Midbrain (tissue), 1 donor: ENCODE results near the gene CD300H.

Experiments used
- DNase-seq: peaks from one replicate; lab custom pipeline; 2025; lab: John Stamatoyannopoulos, UW

CD300H gene

DNA sequence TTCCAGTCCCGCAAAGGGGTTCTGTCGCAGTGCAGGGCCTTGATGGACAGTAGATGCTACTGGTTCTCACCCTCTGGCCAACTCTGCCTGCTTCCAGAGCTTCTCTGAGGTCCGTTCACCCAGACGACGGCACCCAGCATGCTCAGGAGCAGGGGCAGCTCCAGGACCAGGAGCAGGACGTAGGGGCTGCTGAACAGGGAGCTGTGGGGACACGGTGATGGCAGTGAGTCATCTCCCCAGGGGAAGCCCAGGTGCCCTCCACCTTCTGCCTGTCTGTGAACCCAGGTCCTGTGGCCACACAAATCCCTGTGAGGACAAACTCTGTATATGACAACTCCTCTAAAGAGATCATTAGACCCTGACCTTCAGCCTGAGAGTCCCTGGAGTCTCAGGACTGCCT is 18.0 kb downstream of the CD300H start:
- DNase-seq, result no peak

DNA sequence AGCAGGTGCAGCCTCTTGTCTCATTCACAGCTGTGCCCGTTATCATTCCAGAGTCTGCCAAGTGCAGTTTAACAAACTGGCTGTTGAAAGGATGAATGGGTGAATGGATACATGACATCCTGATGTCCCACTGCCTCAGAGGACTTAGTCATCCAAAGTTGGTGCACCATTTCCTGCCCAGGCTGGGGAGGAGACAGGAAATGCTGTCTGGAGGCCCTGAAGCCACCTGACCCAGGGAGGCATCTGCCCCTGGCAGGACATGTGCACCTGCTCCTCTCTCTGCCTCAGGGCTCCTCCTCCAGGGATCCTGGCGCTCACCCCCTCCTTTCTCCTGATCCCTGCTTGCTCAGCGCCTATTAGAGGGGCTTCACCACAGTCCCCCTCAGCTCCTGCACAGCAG is 19.6 kb downstream of the CD300H start:
- no peak for DNase-seq

DNA sequence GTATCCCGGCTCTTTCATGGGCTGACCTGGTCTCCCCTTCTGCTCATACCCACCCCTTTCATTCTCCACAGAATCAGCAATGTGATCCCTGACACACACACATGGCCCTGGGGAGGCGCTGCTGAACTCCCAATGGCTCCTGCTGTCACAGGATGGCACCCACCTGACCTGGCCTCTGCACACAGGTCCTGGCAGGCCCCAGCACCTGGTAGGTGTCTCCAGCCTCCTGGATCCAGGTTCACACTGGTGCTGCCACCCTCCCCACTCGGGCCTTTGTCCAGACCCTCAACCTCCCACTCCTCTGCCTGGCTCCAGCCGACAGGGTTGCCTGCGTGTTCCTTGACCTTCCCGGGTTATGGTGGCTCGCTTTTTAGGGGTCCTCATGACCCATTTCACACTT is 20.0 kb downstream of the CD300H start:
- no peak for DNase-seq

DNA sequence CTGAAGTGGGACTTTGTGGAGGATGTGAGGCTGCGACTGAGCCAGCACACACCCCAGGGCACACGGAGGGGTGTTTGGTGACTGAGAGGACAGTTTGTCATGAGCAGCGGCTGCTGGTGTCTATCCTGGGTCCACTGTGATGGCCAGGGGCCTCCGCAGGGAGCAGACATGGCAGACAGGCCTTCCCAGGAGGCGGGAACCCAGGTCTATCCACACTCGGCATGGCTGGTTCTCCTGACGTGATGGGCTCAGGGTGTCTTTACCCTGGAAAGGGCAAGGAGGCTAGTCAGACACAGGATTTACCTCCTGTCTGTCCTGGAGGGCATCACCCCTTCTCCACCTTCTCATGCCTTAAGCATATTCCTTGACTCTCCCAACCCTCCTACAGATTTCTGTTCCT is 20.7 kb downstream of the CD300H start:
- no peak for DNase-seq

DNA sequence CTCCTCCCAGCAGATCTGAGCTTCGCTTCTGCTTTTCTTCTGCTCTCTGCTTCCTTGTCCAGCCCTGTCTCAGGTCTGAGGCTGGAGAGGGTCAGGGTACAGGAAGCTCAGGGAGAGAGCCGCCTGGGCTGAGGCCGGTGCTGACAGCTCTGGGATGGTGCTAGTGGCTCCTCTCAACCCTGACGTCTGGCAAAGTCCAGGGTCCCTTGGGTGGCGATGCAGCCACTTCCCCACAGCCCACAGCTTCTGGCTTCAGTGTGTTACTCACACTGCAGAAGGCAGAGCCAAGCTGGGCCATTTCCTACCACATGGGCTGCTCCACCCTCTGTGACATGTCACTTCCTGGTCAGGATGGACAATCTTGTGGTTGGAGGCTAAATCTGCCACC is 21.5 kb downstream of the CD300H start, which contains the start of gene CD300C:
CD300C (minus strand) TSS at position 273 of the 388 bp plus-strand sequence. CDS start 333 bp downstream, outside the sequence.
- DNase-seq, result peak; percentile 23

DNA sequence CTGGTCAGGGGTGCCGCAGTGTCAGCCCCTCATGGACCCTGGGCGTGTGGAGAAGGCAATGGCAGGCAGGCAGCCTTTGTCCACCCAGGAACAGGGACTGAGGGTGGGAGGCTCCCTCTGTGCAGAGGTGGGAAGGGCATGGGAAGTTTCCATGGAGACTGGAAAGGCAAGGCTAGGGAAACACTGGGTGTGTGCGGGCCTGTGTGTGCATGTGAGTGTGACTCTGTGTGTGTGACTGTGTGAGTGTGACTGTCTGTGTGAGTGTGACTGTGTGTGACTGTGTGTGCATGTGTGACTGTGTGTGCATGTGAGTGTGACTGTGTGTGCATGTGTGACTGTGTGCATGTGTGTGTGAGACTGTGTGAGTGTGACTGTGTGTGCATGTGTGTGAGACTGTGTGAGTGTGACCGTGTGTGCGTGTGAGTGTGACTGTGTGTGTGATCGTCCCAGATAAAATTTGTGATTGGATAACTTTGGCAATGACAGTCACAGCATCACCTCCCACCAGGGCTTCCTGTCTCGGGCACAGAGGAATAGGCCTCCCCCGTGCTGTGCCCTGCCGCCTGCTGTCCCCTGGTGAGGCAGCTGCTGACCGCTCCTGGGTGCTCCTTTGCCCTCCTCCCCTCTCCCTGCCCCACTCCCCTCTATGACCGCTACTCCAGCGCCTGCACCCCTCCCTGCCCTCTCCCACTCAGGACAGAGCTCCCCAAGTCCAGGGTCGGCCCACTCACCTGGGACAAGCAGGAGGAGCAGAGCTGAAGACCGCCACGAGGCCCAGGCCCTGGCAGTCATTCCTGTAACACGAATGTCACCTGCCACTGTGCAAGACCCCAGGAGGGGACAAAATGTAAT is 22.1 kb downstream of the CD300H start:
- DNase-seq, result no peak

DNA sequence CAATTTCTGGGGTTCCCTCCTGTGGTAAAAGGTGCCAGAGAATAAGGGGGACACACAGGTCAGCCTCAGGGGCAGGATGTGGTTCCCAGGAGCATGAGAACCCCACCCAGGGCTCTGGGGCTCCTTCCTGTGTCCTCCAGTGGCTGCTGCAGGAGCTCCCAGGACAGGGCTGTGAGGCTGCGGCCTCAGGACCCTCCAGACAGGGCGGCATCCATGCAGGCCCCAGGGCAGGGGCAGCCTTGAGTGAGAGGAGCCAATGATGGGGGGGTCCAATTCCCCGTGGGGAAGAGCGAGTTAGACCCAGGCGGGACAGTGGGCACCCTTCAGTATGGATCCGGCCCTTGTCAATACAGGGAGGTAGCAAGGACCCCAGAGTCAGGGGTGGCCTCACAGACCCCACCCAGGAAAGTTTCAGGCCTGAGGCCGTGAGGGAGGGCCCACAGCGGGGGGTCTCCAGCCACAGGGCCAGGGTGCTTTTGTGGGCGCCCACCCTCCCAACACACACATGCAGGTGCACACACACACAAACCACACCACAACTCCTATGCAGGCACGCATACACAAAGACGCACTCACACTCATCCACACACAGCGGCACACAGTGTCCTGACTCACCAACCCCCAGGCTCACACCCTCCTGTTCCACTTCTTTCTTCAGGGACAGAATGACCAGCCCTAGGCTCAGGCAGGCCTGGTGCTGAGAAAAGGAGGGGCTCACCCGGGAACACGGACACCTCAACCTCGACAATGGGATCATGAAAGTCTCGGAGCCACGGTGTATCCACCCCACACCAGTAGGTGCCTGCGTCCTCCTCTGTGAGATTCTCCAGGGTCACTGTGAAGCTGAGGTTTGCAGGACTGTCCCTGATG is 23.2 kb downstream of the CD300H start:
- no peak for DNase-seq

DNA sequence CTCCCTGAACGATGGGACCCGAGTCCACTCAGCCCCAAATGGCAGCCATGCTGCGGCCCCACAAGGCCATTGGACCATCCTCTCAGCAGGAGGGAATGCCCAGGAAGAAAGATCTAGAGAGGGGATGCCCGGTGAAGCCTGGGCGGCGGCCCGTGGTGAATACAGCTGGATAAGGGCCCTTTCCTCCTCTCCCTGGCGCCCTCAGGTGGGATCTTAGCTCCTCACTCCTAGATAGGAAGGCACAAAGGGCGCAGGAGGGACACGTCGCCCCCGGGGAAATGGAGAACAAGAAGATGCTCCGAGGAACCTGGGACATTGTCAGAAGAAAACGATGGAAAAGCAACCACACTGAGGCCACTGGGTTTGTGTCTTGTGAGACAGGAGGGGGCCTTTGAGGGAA is 23.9 kb downstream of the CD300H start:
- DNase-seq, result no peak

DNA sequence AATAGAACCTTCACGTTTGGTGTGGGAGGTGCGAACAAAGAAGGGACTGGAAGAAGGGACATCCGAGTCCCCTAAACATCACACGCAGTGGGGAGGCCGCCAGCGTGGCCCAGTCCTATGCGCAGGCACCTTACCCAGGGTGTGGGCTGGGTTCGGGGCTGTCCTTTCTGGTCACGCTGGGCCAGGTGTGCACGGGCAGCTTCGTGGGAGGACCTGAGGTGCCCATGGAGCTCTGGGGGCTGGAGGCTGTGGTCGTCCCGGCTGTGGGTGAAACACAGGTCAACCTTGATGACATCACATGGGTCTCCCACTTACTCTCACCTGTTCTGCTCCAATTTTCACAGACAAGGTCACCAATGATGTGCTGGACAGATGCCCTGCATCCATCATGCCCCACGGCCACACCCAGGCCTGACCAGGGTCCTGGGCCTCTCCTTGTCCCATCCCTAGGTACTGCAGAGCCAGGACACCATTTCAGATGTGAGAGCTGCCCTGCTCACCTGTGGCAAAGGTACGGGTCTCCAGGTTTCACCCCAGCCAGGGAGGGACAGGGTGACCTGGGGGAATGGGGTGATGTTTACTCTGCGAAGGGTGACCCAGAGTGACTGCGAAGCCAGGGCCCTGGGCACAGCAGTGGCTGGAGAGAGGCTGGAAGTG is 24.5 kb downstream of the CD300H start:
- DNase-seq, result no peak

DNA sequence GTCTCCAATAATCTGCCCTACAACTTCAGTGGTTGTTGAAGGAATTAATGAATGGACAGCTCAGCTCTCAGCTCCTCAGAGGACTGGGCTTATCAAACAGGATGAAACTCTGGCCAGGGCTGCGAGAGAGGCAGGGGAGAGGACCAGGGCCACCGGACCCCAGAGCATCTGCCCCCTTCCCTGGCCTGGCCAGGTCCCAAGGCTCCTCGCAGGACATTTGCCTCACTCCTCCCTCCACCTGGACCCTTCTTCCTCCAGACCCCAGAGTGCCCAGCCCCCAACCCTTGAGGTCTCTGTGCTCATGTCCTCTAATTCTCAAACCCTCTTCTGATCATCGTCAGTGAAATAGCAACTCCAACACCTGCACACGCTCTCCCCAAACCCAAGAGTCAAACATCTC is 25.1 kb downstream of the CD300H start:
- DNase-seq, result no peak

DNA sequence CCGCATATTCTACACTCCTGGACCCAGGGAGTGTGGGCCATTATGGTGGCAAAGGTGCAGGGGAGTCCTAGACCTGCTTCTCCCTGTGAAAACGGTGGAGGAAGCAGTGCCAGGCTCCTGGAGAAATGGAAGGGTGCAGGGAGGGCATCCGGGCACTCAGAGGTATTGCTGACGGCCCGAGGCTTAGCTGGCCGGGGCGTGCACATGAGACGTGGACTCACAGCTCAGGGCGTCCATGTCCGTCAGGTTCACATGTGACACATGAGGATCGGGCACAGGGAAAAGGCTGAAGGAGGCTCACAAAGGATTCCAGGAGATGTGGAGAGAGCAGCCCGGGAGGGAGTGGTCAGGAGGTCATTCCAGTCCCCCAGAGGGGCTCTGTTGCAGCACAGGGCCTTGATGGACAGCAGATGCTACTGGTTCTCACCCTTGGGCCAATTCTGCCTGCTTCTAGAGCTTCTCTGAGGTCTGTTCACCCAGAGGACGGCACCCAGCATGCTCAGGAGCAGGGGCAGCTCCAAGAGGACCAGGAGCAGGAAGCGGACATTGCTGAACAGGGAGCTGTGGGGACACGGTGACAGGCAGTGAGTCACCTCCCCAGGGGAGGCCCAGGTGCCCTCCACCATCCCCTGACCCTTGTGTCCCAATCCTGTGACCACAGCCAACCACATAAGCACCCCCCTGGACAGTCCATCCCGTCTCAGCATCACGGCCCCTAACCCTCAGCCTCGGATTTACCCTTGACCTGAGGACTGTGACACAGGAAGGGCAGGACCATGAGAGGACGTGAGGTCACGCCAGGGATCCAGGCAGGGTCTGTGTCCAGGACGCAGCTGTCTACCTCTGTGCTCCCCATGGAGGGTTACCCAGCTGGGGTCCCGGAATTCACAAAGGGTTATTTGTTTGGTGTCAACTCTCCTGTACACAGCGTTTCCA is 25.9 kb downstream of the CD300H start:
- DNase-seq, result no peak

DNA sequence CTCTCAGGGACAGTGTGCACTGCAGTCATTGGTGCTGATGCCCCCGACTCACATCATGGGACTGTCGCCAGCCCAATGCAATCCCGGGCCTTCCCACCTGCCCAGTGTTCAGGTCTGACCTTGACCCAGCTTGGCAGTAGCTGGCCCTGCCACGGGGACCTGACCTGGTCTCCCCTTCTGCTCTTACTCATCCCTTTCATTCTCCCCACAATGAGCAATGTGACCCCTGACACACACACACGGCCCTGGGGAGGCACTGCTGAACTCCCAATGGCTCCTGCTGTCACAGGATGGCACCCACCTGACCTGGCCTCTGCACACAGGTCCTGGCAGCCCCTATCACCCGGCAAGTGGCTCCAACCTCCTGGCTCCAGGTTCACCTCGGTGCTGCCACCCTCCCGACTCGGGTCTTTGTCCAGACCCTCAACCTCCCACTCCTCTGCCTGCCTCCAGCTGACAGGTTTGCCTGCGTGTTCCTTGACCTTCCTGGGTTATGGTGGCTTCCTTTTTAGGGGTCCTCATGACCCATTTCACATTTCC is 28.0 kb downstream of the CD300H start:
- DNase-seq, result no peak

DNA sequence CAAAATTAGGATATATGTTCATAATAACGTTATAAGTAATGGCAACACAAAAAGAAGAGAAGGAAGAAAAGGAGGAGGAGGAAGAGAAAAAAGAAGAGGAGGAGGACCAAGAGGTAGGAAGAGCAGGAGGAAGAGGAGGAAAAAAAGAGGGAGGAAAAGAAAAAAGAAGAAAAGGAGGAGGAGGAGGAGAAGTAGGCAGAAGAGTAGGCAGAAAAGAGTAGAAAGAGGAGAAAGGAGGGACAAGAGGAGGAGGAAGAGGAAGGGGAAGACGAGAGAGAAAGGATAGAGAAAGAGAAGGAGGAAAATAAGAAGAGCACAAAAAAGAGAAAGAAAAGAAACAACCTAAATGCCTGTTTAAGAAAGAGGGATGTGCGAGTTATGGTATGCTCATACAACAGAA is 30.4 kb downstream of the CD300H start:
- DNase-seq, result no peak

DNA sequence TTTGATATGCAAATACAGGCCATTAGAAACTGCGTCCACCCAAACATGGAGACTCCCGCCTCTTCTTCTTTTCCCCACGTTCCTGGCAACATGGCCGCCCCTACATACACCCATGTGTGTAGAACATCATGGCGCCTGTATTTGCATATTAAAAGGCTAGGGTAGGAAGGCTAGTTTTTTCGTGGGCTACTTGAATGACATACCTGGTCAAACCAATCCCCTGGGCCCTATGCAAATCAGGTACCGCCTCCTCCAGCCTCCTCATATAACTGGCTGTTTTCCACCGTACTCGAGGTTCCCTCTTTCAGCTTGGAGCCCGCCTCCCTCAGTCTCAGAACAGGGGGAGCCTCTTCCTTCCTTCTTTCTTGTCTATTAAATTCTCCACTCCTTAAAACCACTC is 35.2 kb downstream of the CD300H start:
- peak; percentile 47 for DNase-seq

DNA sequence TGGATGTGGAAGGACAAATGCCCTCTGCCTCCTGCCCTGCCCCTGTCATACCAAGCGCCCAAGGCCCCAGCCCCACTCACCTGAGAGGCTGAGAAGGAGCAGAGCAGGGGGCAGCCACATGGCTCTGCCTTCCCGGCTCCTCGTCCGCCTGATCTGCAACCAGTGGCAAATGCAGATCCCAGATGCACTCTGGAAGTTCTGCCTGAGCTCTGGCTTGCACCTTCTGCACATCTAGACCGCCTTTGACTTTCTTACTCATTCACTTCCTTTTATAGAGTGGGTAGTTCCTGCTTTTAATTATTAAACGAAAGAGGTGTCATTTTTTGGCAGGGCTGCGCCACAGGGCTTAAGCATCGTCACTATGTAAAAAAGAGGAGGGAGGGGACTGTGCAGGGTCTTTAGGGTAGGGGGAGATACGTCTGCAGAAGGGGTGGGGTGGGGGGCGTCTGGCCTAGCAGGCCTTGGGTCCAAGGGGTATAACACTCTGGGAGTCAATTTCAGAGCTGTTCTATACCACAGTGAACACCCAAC is 36.0 kb downstream of the CD300H start, which contains the start of gene CD300LB:
CD300LB (minus strand) TSS at position 245 of the 531 bp plus-strand sequence; CDS start at position 120, 125 bp downstream.
- no peak for DNase-seq

DNA sequence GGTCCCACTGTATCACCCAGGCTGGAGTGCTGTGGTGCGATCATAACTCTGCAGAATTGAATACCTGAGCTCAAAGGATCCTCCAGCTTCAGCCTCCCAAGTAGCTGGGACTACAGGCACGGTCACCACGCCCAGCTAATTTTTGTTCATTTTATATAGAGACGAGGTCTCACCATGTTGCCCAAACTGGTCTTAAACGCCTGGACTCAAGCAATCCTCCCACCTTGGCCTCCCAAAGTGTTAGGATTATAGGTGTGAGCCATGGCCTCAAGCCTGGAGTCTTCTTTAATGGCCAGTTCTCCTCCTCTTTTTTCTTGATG is 36.5 kb downstream of the CD300H start:
- no peak for DNase-seq

DNA sequence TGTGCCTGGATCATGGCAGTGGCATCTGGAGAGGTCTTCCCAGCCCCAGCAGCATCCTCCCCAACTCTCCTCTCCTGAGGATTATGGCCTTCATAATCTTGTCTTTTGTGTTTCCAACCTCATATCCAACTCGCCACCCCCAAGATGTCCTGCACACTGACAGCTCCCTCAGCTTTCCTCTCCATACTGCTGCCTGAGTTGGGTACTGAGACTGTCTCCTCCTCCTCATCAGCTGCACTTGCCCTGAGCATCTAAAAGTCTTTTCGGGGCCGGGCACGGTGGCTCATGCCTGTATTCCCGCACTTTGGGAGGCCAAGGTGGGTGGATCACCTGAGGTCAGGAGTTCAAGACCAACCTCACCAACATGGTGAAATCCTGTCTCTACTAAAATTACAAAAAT is 38.1 kb downstream of the CD300H start:
- DNase-seq, result no peak

DNA sequence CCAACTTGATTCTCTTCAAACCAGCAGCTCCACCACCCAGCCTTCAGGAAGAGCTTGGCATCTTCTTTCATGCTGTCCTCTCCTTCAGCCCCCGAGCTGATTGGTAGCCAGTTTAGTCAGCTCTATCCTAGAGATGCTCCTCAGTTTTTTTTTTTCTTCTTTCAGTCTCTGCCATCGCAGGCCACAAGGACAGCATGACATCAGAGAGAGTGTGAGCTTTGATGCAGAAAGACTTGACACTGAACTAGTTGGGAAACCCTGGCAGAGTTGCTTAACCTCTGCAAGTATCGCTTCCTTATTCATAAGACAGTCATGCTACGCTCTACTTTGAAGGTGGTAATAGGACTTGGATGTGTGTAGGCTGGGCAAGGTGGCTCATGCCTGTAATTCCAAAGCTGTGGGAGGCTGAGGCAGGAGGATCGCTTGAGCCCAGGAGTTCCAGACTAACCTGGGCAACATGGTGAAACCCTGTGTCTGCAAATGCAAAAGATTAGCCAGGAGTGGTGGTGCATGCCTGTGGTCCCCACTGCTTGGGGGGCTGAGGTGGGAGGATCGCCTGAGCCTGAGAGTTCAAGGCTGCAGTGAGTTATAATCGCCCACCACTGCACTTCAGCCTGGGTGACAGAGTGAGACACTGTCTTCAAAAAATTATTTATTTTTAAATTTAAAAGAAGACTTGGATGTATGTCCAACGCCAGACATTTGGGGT is 38.7 kb downstream of the CD300H start:
- peak; percentile 36 for DNase-seq

DNA sequence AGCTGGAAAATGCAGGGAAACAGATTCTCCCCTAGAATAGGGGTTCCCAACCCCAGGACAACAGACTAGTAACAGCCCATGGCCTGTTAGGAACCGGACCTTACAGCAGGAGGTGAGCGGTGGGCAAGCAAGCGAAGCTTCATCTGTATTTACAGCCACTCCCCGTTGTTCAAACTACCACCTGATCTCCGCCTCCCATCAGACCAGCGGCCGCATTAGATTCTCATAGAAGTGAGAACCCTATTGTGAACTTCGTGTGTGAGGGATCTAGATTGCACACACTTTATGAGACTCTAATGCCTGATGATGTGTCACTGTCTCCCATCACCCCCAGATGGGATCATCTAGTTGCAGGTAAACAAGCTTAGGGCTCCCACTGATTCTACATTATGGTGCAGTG is 39.6 kb downstream of the CD300H start:
- no peak for DNase-seq

DNA sequence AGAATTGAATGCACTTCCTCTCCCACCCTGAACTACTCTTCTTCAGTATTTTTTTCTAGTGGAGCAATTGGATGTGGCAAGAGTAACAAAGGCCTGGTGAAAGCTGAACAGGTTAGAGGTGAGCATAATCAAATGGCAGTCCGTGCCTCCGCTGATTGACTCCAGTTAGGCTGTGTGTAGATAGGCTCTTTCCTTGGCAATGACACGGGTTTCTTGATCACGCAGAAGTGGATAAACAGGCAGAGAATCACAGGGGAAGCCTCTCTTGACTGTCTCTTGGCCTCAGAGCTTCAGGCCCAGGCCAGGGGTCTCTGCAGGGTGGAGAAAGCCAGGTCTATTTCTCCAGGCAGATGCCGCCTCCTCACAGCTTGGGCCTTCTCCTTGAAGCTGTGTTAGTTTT is 40.2 kb downstream of the CD300H start:
- no peak for DNase-seq
